Sigmoid colon (tissue), 7 donors: Measurements from ENCODE around the gene SYT17. TPM values are rescaled to one million over a fixed set of nuclear protein-coding genes. Genes with fewer than 3 reads are reported as not detected.
A peak's percentile ranks its signal among the peaks of the same experiment; 100 is the strongest.

ENCODE experiments used
- DNase-seq: peaks from one replicate; pipeline ENCODE4 v3.0.0-alpha.2; 2019
- H3K27ac ChIP-seq, 4 donors: fragments of 200-600 bp; sonication (generic); one replicate each; pipeline ENCODE4 v1.5.1; 2016 to 2019; ENCODE audit warnings: mild to moderate bottlenecking in 1 of 4
- H3K27me3 ChIP-seq, 3 donors: fragments of 200-600 bp; sonication (generic); one replicate each; pipeline ENCODE4 v1.5.1; 2019; ENCODE audit warnings: mild to moderate bottlenecking in 1 of 3
- H3K36me3 ChIP-seq, 4 donors: fragments of 200-600 bp; sonication (generic); one replicate each; pipeline ENCODE4 v1.5.1; 2016 to 2019
- H3K4me1 ChIP-seq, 4 donors: fragments of 200-600 bp; sonication (generic); one replicate each; pipeline ENCODE4 v1.5.1; 2017 to 2019
- H3K4me3 ChIP-seq, 4 donors: fragments of 200-600 bp; sonication (generic); one replicate each; pipeline ENCODE4 v1.5.1; 2017 to 2019; ENCODE audit warnings: mild to moderate bottlenecking in 2 of 4, moderate library complexity in 1 of 4
- H3K9me3 ChIP-seq, 4 donors: fragments of 200-600 bp in 3 of 4; sonication (generic) in 3 of 4; one replicate each; pipeline versions ENCODE4 v1.5.1 to v1.6.1; 2013 to 2019
- CTCF ChIP-seq, 4 experiments: fragments of 450-650 bp in 3 of 4; fragments of 200-600 bp in 1 of 4; IDR thresholded peaks; one replicate each; pipeline ENCODE4 v1.5.1; 2016 to 2019; ENCODE audit warnings: antibody characterized with exemption in 4 of 4, mild to moderate bottlenecking in 3 of 4, moderate library complexity in 2 of 4
- EP300 ChIP-seq, 4 donors: sonication (generic); formaldehyde crosslinking; IDR thresholded peaks; one replicate each; pipeline ENCODE4 v1.6.1; 2017; ENCODE audit warnings: antibody characterized with exemption in 4 of 4
- POLR2A ChIP-seq, 2 donors: fragments of 450-650 bp; IDR thresholded peaks; one replicate each; pipeline ENCODE4 v1.6.1; 2016; ENCODE audit warnings: antibody characterized with exemption in 2 of 2, mild to moderate bottlenecking in 2 of 2, moderate library complexity in 2 of 2
- POLR2AphosphoS5 ChIP-seq, 4 donors: sonication (generic); formaldehyde crosslinking; IDR thresholded peaks; one replicate each; pipeline ENCODE4 v1.6.1; 2017; ENCODE audit warnings: antibody characterized with exemption in 4 of 4
- WGBS, 2 donors: extraction: QIAGEN DNeasy Blood & Tissue Kit; methylation state at CpG; one replicate each; pipeline ENCODE4 v1.1.7; 2013; 5-methylcytosine and 5-hydroxymethylcytosine counted together
- intact Hi-C: fragments of 100-400 bp; cut with DNase I; formaldehyde crosslinking; loops from one replicate; pipeline ENCODE4 v1.15.1; 2023
- polyA plus RNA-seq, 3 donors: library from polyadenylated mRNA; stranded (reverse); fragments of 200-250 nt; gene quantifications; one replicate each; pipeline ENCODE4 v1.2.3, GENCODE V29; 2013
- total RNA-seq, 4 donors: library from RNA; depleted of rRNA; stranded (reverse); fragments of >200 nt; gene quantifications; one replicate each; pipeline ENCODE4 v1.1.0, GENCODE V29; 2016
- donor health status: healthy with polysubstance abuse.
- donor health status: Bipolar disorder and iron deficiency.
- donor health status: healthy.

SYT17 gene
- total and polyA plus RNA-seq, 7 donors, result 0.68 to 7.6 (median 2.2) TPM

DNA sequence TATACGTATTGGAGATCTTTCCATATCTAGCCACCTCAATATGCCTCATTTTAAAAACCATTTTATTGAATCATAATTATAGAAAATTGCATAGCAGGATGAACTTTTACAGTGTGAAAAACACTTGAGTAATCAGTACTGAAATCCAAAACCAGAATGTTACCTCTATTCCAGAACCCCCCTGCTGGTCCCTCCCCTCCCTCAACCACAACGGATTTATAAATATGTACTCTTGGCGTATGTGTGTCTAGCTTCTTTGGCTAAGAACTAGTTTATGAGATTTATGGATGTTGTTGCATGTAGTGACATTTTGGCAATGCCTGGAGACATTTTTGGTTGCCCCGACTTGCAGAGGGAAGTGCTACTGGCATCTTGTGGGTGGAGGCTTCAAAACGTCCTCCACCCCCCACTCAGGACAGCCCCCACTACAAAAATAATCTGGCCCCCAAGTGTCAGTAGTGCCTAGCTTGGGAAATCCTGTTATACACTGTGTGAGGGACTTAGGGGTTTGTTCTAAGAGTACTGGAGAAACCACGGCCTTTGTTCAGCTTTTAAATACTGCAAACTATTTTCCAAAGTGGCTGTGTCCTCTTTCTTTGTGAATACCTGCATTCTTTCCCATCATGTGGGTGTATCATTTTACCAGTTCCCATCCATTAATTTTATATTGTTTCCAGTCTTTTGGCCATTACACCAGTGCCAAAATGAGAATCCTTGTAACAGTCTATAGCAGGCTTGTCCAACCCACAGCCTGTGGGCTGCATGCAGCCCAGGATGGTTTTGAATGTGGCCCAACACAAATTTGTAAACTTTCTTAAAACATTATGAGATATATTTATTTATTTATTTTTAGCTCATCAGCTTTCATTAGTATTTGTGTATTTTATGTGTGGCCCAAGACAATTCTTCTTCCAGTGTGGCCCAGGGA lies 30.6 kb upstream of the SYT17 start:
- Histone ChIP-seq H3K36me3 (no peaks in the 10 kb centered on the region), H3K27me3 (no peaks in the 10 kb centered on the region), H3K4me1 (peaks cover 0 to 45% (median 35%) of the 10 kb centered on the region in 4 donors), H3K9me3 (no peaks in the 10 kb centered on the region), H3K27ac (peak overlapping the region in 3 of 4 donors; percentile 50 to 71 (median 63)), H3K4me3 (no peak overlapping the region)
- intact Hi-C loops, result no loop called here
- WGBS, 2 donors, result 20 to 30% methylated on average over 6 of the region's 6 CpGs
- TF ChIP-seq POLR2AphosphoS5 (IDR thresholded peaks at IDR 0.05), result peak in 2 of 4 donors; percentile 8 to 49
- TF ChIP-seq EP300 (IDR thresholded peaks at IDR 0.05), result no peak
- no peak for TF ChIP-seq CTCF (IDR thresholded peaks at IDR 0.05)
- no peak for DNase-seq

DNA sequence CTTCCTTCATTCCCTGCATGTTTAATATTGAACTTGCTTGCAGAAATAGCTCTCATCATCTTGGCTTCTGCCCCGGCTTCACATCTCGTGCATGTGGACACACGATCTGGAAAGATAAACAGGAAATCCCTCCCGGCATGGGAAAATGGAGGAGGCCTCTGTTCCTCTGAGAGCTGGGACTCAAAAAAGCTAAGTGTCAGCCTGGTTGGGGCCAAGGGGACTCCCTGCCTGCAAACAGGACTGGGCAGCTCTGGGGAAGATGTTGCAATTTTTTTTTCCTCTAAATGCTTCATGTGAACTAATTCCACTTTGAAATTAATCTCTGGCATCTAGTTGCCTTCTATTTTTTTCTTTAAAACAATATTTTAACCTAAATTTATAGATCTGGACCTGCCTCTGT lies 29.4 kb upstream of the SYT17 start:
- Histone ChIP-seq H3K4me1 (peaks cover 0 to 45% (median 35%) of the 10 kb centered on the region in 4 donors), H3K27ac (peak overlapping the region in 3 of 4 donors; percentile 0 to 71 (median 43)), H3K36me3 (no peaks in the 10 kb centered on the region), H3K27me3 (no peaks in the 10 kb centered on the region), H3K4me3 (no peak overlapping the region), H3K9me3 (no peaks in the 10 kb centered on the region)
- WGBS, 2 donors, result 7 to 25% methylated on average over 4 of the region's 4 CpGs
- TF ChIP-seq POLR2AphosphoS5 (IDR thresholded peaks at IDR 0.05) (peak in 2 of 4 donors; percentile 43 to 44), EP300 (IDR thresholded peaks at IDR 0.05) (no peak)
- intact Hi-C loops, result no loop called here
- DNase-seq, result peak; percentile 94

DNA sequence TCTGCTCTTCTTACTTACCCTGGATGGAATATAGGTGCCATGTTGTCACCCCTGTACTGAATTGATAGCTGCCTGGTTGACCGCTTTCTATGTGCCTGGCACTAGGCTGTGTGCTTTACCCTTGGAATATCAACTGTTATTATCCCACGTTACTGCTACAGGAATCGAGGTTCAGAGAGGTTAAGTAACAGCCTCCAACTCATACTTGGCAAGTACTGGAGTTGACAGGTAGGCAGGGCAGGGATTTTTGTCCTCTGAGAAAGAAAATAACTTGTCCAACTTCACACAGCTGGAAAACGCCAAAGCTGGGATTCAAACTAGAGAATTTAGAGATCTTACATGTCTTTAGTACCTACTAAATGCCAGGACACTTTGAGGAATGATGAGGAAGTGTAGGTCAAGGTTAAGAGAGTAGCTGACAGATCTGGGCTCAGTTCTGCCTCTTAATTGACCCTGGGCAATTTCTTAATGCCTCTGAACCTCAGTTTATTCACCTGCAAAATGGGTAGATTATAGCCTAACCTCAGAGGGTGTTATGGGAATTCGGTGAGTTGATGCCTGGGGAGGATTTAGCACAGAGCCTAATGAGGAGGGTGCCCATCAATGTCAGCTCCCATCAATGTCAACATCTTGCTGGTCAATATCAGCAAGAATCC lies 28.5 kb upstream of the SYT17 start:
- intact Hi-C loops, result no loop called here
- Histone ChIP-seq H3K27me3 (no peaks in the 10 kb centered on the region), H3K4me3 (no peak overlapping the region), H3K4me1 (peaks cover 0 to 45% (median 35%) of the 10 kb centered on the region in 4 donors), H3K36me3 (no peaks in the 10 kb centered on the region), H3K27ac (peak overlapping the region in 2 of 4 donors; percentile 0 to 43), H3K9me3 (no peaks in the 10 kb centered on the region)
- 76 to 77% methylated on average over 5 of the region's 5 CpGs for WGBS, 2 donors
- TF ChIP-seq CTCF (IDR thresholded peaks at IDR 0.05) (no peak), POLR2A (IDR thresholded peaks at IDR 0.05) (no peak), EP300 (IDR thresholded peaks at IDR 0.05) (no peak), POLR2AphosphoS5 (IDR thresholded peaks at IDR 0.05) (no peak)
- no peak for DNase-seq

- intact Hi-C loops, result no loop called here
- H3K9me3 ChIP-seq, result no peaks in the 10 kb centered on the region
- DNase-seq, result no peak
- no peaks in the 10 kb centered on the region for H3K27me3 ChIP-seq
- TF ChIP-seq EP300 (IDR thresholded peaks at IDR 0.05), result no peak
- H3K36me3 ChIP-seq, result no peaks in the 10 kb centered on the region
- H3K4me3 ChIP-seq, result no peak overlapping the region
- WGBS, 2 donors, result 77 to 86% methylated on average over 2 of the region's 2 CpGs
- H3K27ac ChIP-seq, result no peak overlapping the region
- peaks cover 0 to 45% (median 35%) of the 10 kb centered on the region in 4 donors for H3K4me1 ChIP-seq
Measured at GRCh38 chr16:19140396-19140795, 27.6 kb upstream of the SYT17 start.

DNA sequence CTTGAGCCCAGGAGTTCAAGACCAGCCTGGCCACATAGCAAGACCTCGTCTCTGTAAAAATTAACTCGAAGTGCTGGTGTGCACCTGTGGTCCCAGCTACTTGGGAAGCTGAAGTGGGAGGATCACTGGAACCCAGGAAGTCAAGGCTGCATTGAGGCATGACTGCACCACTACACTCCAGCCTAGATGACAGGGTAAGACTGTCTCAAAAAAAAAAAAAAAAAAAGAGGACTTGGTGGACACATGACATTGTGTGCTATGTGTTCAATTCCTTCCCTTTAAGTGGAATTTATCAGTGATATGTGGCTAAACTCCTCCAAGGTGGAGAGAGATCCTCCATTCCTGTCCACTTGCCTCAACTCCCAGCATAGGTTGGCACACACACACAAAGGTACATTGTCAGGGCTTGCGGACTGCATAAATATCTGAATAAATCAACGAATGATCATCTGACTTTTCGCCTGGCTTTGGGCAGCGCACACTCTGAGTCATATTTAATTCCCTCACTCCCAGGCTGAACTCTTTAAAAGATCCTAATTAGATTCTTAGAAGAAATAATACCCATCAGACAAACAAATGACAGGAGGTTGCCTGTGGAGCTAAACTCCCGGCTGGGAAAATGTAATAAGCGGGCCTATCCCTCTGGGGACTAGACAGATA lies 25.0 kb upstream of the SYT17 start:
- DNase-seq, result no peak
- Histone ChIP-seq H3K27ac (no peak overlapping the region), H3K36me3 (no peaks in the 10 kb centered on the region), H3K9me3 (peaks cover 0 to 4% (median under 1%) of the 10 kb centered on the region in 4 donors), H3K4me1 (peaks cover 0 to 22% (median 10%) of the 10 kb centered on the region in 4 donors), H3K4me3 (no peak overlapping the region), H3K27me3 (no peaks in the 10 kb centered on the region)
- 83 to 88% methylated on average over 8 of the region's 8 CpGs for WGBS, 2 donors
- TF ChIP-seq POLR2AphosphoS5 (IDR thresholded peaks at IDR 0.05) (no peak), EP300 (IDR thresholded peaks at IDR 0.05) (no peak), CTCF (IDR thresholded peaks at IDR 0.05) (no peak), POLR2A (IDR thresholded peaks at IDR 0.05) (no peak)
- intact Hi-C loops, result no loop called here
